HL-60 (cell line): ENCODE data around the gene FTO.

Experiments
- DNase-seq, 2 experiments: peaks; one replicate each; pipeline ENCODE4 v3.0.0-alpha.2; 2010 to 2020; ENCODE audit warnings: low read depth in 1 of 2, low spot score in 1 of 2
- H3K27ac ChIP-seq: fragments of 250-450 bp; sonication (Bioruptor Pico); replicated peaks from 2 replicates; pipeline ENCODE4 v1.5.1; 2020; ENCODE audit warnings: mild to moderate bottlenecking, moderate library complexity
- H3K27me3 ChIP-seq: fragments of 250-450 bp; sonication (Bioruptor Pico); 2 replicates; pipeline ENCODE4 v1.5.1; 2021; ENCODE audit warnings: mild to moderate bottlenecking, moderate library complexity; ENCODE audit not compliant: insufficient read depth, poor library complexity, severe bottlenecking
- H3K4me3 ChIP-seq: replicated peaks from 2 replicates; pipeline ENCODE4 v1.5.1; 2011; ENCODE audit warnings: mild to moderate bottlenecking, control low read depth, low read length; ENCODE audit not compliant: insufficient read depth
- CTCF ChIP-seq: IDR thresholded peaks from one replicate; pipeline ENCODE4 v1.5.1; 2011; ENCODE audit warnings: low read length, control low read depth, inconsistent platforms; ENCODE audit not compliant: insufficient read depth
- GABPA ChIP-seq: IDR thresholded peaks from 2 replicates; pipeline ENCODE4 v1.6.1; 2012; ENCODE audit warnings: low read depth
- POLR2AphosphoS5 ChIP-seq: IDR thresholded peaks from 2 replicates; pipeline ENCODE4 v1.6.1; 2012; ENCODE audit warnings: low read depth
- REST ChIP-seq: IDR thresholded peaks from 2 replicates; pipeline ENCODE4 v1.6.1; 2012; ENCODE audit warnings: low read depth; ENCODE audit not compliant: insufficient replicate concordance
- SPI1 ChIP-seq: IDR thresholded peaks from 2 replicates; pipeline ENCODE4 v1.6.1; 2012; ENCODE audit warnings: low read depth, mild to moderate bottlenecking, borderline replicate concordance

Gene FTO

GRCh38 chr16:53849994-53850393 lies 146.0 kb downstream of the FTO start:
- no peak for DNase-seq
- no peak for TF ChIP-seq GABPA
- TF ChIP-seq SPI1 = no peak
- no peak for TF ChIP-seq POLR2AphosphoS5
- no peak for TF ChIP-seq REST
- no peak for TF ChIP-seq CTCF
- H3K4me3 ChIP-seq = no peak overlapping the region
- no peak overlapping the region for H3K27ac ChIP-seq
- H3K27me3 ChIP-seq = no peaks in the 10 kb centered on the region

- no peak for DNase-seq
- no peak overlapping the region for H3K27ac ChIP-seq
- H3K27me3 ChIP-seq = no peaks in the 10 kb centered on the region
- TF ChIP-seq CTCF (no peak), POLR2AphosphoS5 (no peak), GABPA (no peak), SPI1 (no peak), REST (no peak)
- no peak overlapping the region for H3K4me3 ChIP-seq
These were observed 148.7 kb downstream of the FTO start for GRCh38 chr16:53852678-53853077.

GRCh38 chr16:53855056-53855455 lies 151.1 kb downstream of the FTO start:
- H3K4me3 ChIP-seq = no peak overlapping the region
- TF ChIP-seq POLR2AphosphoS5 (no peak), GABPA (no peak), SPI1 (peak; percentile 61; the same call in 1 of the 2 replicates), REST (no peak), CTCF (no peak)
- H3K27ac ChIP-seq = no peak overlapping the region
- no peaks in the 10 kb centered on the region for H3K27me3 ChIP-seq
- DNase-seq = no peak
